ENCODE measurements around the gene UPF1.

The UPF1 gene

GRCh38 chr19:18875726-18876125 is 44.0 kb downstream of the UPF1 start:
- no peak for DNase-seq (ENCODE audit: low read depth)

- DNase-seq (ENCODE audit: low read depth), result no peak
Measured at GRCh38 chr19:18876865-18877264, 45.1 kb downstream of the UPF1 start.

- no peak for DNase-seq (ENCODE audit: low read depth)
Measured at GRCh38 chr19:18878058-18878797, 46.5 kb downstream of the UPF1 start.

GRCh38 chr19:18878858-18879578 is 47.3 kb downstream of the UPF1 start:
- DNase-seq (ENCODE audit: low read depth), result no peak

DNA sequence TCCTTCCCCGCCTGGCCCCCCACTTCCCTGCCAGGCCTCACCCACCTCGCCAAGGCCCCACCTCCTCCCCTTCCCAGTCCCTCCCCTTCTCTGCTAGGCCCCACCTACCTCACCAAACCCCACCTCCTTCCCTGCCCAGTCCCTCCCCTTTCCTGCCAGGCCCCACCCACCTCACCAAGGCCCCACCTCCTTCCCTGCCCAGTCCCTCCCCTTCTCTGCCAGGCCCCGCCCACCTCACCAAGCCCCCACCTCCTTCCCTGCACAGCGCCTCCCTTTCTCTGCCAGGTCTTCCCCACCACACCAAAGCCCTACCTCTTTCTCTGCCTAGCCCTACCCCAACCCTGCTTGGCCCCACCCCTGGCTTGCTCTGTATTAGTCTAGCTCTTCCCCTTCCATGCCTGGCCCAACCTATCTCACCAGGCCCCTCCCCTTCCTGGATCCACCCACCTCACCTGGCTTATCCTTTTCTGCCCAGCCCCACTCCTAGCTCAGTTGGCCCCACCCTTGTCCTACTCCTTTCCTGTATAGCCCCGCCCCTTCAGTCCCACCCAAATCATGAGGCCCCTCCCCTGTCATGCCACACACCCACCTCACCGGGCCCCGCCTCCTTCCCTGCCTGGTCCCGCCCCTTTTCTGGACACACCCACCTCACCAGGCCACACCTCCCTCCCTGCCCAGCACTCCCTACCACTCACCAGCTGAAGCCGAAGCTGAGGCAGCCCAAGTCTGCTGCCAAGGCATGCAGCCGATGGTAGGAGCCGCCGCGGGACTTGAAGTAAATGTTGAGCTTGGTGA is 48.0 kb downstream of the UPF1 start:
- DNase-seq (ENCODE audit: low read depth), result no peak

DNA sequence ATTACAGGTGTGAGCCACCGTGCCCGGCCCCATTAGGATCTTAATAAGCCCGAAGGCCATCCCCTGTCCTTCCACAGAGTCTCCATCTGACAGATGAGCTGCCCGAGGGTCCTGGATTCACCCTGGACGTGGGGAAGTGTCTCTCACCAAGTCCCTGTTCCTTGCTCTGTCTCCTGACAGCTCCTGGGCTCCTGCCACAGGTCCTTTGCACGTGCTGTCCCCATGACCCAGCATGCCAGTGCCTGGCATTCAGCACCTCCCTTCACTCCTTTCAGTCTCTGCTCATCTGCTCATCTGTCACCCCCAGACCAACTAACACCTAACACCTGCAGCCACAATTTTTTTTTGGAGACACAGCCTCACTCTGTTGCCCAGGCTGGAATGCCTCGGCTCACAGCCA is 49.7 kb downstream of the UPF1 start:
- DNase-seq (ENCODE audit: low read depth), result no peak

DNA sequence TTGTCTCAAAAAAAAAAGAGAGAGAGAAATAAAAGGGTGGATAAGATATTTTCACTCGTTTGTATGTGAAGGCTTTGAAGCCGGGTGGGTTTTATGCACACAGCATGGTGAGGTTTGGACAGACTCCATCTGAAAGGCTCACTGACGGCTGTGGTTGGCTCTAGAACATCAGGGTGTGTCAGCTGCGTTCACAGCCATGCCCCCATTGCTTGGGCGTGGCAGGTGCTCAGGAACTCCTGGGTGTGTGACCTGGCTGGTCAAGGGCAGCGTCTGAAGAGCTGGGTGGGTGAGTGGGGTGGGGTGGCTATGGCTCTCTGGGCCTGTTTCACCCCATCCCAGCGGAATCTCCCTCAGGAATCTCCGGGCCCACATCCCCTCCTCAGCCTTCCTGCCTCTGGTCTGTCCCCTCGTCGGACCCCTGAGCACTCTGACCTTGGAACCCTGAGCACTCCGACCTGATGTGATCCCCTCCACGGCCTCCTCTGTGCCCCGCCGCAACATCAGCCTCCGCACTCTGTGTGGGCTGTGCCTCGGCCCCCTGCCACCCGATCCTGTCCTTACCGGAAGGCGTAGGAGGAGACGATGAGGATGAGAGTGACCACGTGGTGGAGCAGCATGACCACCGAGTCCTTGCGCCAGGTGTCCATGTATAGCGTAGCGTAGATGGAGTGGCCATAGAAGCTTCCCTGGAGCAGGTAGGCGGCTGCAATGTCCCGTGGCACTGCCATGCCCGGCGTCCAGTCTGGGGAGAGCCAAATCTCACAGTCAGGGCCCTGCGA is 52.0 kb downstream of the UPF1 start:
- DNase-seq (ENCODE audit: low read depth), result no peak

- DNase-seq (ENCODE audit: low read depth), result no peak
Measured at GRCh38 chr19:18886972-18887371, 55.2 kb downstream of the UPF1 start.

- no peak for DNase-seq (ENCODE audit: low read depth)
Measured at GRCh38 chr19:18889949-18890745, 58.4 kb downstream of the UPF1 start.

DNA sequence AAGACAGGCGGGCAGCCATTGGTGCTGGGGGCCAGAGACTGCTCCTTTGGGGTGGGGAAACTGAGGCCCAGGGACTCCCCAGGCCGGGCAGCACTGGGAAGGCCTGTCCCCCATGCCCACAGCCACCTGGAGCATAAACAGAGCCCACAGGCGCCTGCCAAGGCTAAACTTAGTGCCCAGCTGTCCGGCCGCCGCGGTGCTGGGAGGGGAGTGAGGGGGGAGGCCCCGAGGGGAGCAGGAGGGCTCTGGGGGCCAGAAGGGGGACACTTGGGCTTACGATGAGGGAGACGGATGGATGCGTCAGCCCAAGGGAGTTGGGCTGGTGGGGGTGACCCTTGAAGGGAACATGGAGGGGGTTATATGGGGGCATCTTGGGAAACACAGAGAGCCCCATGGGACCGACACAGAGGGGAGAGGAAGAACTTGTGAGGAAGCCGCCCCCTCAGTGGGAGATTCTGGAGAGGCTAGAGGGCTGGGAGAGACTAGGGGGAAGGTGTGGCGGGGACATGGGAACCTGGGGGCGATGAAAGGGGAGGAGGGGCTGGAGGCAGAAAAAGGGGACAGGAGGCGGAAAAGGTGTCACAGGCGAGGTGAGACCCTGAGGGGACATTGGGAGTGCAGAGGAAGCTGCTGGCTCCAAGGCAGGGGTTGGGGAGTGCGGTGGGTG is 62.0 kb downstream of the UPF1 start:
- DNase-seq (ENCODE audit: low read depth), result no peak

GRCh38 chr19:18894254-18895037 is 62.7 kb downstream of the UPF1 start:
- DNase-seq (ENCODE audit: low read depth), result peak; percentile 33

GRCh38 chr19:18895038-18895823 is 63.5 kb downstream of the UPF1 start:
- DNase-seq (ENCODE audit: low read depth), result peak; percentile 17

DNA sequence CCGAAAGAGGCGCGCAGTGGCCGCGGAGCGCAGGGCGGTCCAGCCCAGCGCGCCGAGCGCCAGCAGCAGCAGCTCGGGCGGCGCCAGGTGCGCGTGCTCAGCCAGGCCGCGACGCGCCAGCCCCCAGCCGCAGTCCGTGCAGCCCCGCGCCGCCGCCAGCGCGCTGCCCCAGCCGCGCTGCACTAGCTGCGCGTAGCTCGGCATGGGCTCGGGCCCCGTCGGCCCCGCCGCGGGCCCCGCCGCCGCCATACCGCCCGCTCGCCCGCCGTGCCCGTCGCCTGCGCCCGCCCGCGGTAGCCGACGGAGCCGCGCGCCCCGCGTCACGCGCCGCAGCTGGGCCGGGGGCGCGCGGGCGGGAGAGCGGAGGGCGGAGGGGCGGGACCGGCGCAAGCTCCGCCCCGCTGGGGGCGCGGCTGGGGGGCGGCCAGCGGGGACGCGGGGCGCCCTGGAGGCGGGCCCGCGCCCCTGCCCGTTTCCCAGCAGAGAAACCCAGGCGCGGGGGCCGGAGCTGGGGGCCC is 64.1 kb downstream of the UPF1 start, which contains the start of gene CERS1:
Gene CERS1, minus strand, starts transcription at position 335 of the 518 bp plus-strand sequence. Its CDS starts 86 bp downstream, at position 249.
- no peak for DNase-seq (ENCODE audit: low read depth)

- DNase-seq (ENCODE audit: low read depth), result no peak
Measured at GRCh38 chr19:18896421-18896841, 64.7 kb downstream of the UPF1 start.

GRCh38 chr19:18897094-18898029 is 65.6 kb downstream of the UPF1 start:
- DNase-seq (ENCODE audit: low read depth), result no peak

DNA sequence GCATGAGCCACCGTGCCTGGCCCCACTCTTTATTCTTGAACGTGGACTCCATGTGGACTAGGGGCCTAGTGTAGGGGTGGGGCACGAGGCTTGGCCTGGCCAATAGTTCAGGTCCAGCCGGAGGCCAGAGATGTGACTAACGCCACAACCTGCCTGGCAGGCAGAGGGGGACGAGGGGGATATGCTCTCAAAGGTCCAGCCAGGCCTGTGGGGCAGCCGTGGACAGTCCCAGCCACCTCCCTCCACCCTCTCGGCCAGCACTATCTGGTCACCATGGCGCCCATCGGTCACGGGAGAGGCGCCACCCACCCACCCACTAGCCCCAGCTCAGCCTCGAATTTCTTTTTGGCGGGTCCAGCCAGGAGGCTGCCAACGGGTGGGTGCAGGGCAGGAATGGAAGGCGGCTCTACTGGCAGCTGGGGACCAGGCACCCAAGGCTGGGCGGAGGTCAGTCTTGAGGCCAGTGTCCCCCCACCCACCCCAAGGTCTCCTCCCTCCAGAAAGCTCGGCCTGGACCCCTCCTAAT is 66.4 kb downstream of the UPF1 start:
- no peak for DNase-seq (ENCODE audit: low read depth)
